OCI-LY1 (cell line): ENCODE measurements around the gene PRPS1L1.

Source experiments
- EZH2 ChIP-seq: fragments of 200-600 bp; sonication (generic), shearing (Covaris generic); IDR thresholded peaks from 2 replicates; pipeline ENCODE4 v1.8.0; 2017; ENCODE audit warnings: borderline replicate concordance, mixed run types, mild to moderate bottlenecking, antibody characterized with exemption, low read length, moderate library complexity, mixed read lengths
- TF ChIP-seq, protein P1 (sequence below): fragments of 200-600 bp; sonication (generic), shearing (Covaris generic); IDR thresholded peaks from 2 replicates; pipeline ENCODE4 v1.5.1; 2017; ENCODE audit warnings: mild to moderate bottlenecking, antibody characterized with exemption, low read length, moderate library complexity, mixed read lengths

DNA sequence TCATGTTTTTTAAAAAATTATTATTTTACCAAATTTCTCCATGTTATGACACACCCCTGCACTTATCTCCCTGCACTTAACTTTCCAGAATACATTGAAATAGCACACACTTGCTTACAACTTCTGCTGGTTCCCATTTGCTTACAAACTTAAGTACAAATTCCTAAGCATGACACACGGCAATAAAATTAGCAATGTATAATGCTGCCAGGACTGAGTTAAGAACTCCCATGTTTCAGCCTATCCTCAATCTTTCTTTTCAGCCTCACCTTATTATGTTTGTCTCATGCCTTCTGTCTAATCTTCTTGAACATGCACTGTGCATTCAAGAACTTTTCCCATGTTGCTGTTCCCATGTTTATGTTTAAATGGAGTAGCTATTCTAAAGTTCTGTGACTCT is 40.8 kb downstream of the PRPS1L1 start:
- TF ChIP-seq, protein P1, sequence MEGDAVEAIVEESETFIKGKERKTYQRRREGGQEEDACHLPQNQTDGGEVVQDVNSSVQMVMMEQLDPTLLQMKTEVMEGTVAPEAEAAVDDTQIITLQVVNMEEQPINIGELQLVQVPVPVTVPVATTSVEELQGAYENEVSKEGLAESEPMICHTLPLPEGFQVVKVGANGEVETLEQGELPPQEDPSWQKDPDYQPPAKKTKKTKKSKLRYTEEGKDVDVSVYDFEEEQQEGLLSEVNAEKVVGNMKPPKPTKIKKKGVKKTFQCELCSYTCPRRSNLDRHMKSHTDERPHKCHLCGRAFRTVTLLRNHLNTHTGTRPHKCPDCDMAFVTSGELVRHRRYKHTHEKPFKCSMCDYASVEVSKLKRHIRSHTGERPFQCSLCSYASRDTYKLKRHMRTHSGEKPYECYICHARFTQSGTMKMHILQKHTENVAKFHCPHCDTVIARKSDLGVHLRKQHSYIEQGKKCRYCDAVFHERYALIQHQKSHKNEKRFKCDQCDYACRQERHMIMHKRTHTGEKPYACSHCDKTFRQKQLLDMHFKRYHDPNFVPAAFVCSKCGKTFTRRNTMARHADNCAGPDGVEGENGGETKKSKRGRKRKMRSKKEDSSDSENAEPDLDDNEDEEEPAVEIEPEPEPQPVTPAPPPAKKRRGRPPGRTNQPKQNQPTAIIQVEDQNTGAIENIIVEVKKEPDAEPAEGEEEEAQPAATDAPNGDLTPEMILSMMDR: no peak
- TF ChIP-seq EZH2: no peak
